Liver (tissue), 9 donors: ENCODE data around the gene SYCP1. TPM values are rescaled to one million over a fixed set of nuclear protein-coding genes. Genes with fewer than 3 reads are reported as not detected.

Experiments
- DNase-seq: peaks from one replicate; pipeline ENCODE4 v3.0.0-alpha.2; 2017; ENCODE audit warnings: low spot score
- H3K27ac ChIP-seq, 2 donors: one replicate each; pipeline ENCODE4 v1.7.0; 2013; ENCODE audit warnings: inconsistent platforms in 2 of 2, low read length in 2 of 2, control low read depth in 1 of 2, low read depth in 1 of 2, mild to moderate bottlenecking in 1 of 2
- H3K27me3 ChIP-seq, 4 donors: one replicate each; pipeline versions ENCODE4 v1.6.1 to v1.7.0; 2013; ENCODE audit warnings: low read length in 3 of 4, inconsistent platforms in 1 of 4, mild to moderate bottlenecking in 1 of 4, moderate library complexity in 1 of 4; ENCODE audit not compliant: control insufficient read depth in 4 of 4, insufficient read depth in 4 of 4
- H3K36me3 ChIP-seq, 4 donors: one replicate each; pipeline versions ENCODE4 v1.6.1 to v1.7.0; 2013; ENCODE audit warnings: low read length in 3 of 4, mild to moderate bottlenecking in 3 of 4, low read depth in 1 of 4, moderate library complexity in 1 of 4; ENCODE audit not compliant: control insufficient read depth in 4 of 4, insufficient read depth in 3 of 4
- H3K4me1 ChIP-seq, 4 donors: one replicate each; pipeline versions ENCODE4 v1.6.1 to v1.7.0; 2013; ENCODE audit warnings: low read length in 3 of 4, mild to moderate bottlenecking in 3 of 4, moderate library complexity in 1 of 4; ENCODE audit not compliant: control insufficient read depth in 4 of 4, insufficient read depth in 4 of 4
- H3K4me3 ChIP-seq, 3 donors: one replicate each; pipeline versions ENCODE4 v1.6.1 to v1.7.0; 2013; ENCODE audit warnings: low read length in 3 of 3, control low read depth in 1 of 3, low read depth in 1 of 3, mild to moderate bottlenecking in 1 of 3
- H3K9ac ChIP-seq, 2 donors: one replicate each; pipeline ENCODE4 v1.7.0; 2013; ENCODE audit warnings: low read length in 2 of 2, mild to moderate bottlenecking in 2 of 2, moderate library complexity in 2 of 2, control low read depth in 1 of 2, low read depth in 1 of 2
- H3K9me3 ChIP-seq, 4 donors: one replicate each; pipeline versions ENCODE4 v1.6.1 to v1.7.0; 2013; ENCODE audit warnings: low read length in 3 of 4; ENCODE audit not compliant: control insufficient read depth in 4 of 4
- CTCF ChIP-seq: fragments of 150-350 bp; IDR thresholded peaks from 2 replicates; pipeline ENCODE4 v1.5.1; 2017; ENCODE audit warnings: improper control_type of control experiment, low read depth, low read length; ENCODE audit not compliant: missing input control
- EGR1 ChIP-seq, 2 donors: IDR thresholded peaks; 2 replicates each; pipeline ENCODE4 v1.6.1; 2016 to 2018; ENCODE audit warnings: antibody characterized with exemption in 2 of 2, low read depth in 2 of 2
- FOXA1 ChIP-seq: IDR thresholded peaks from 2 replicates; pipeline ENCODE4 v1.6.1; 2016; ENCODE audit warnings: antibody characterized with exemption
- FOXA2 ChIP-seq: IDR thresholded peaks from 2 replicates; pipeline ENCODE4 v1.6.1; 2016; ENCODE audit warnings: antibody characterized with exemption
- GABPA ChIP-seq, 2 donors: IDR thresholded peaks in 1 of 2; conservative IDR thresholded peaks in 1 of 2; 2 replicates each; pipeline ENCODE4 v1.6.1; 2016; ENCODE audit warnings: antibody characterized with exemption in 2 of 2, mild to moderate bottlenecking in 1 of 2, moderate library complexity in 1 of 2
- HNF4A ChIP-seq, 2 donors: conservative IDR thresholded peaks; 2 replicates each; pipeline ENCODE4 v1.6.1; 2016; ENCODE audit warnings: antibody characterized with exemption in 2 of 2, mild to moderate bottlenecking in 2 of 2
- JUND ChIP-seq, 2 donors: IDR thresholded peaks; 2 replicates each; pipeline ENCODE4 v1.6.1; 2016; ENCODE audit warnings: antibody characterized with exemption in 2 of 2
- MAX ChIP-seq: IDR thresholded peaks from 2 replicates; pipeline ENCODE4 v1.6.1; 2016; ENCODE audit warnings: antibody characterized with exemption
- NR2F2 ChIP-seq: IDR thresholded peaks from 2 replicates; pipeline ENCODE4 v1.6.1; 2016; ENCODE audit warnings: antibody characterized with exemption
- REST ChIP-seq: IDR thresholded peaks from 2 replicates; pipeline ENCODE4 v1.6.1; 2016; ENCODE audit warnings: antibody characterized with exemption, mild to moderate bottlenecking
- RXRA ChIP-seq, 2 donors: IDR thresholded peaks; 2 replicates each; pipeline ENCODE4 v1.6.1; 2017 to 2018; ENCODE audit warnings: antibody characterized with exemption in 2 of 2, mild to moderate bottlenecking in 1 of 2
- SP1 ChIP-seq: IDR thresholded peaks from 2 replicates; pipeline ENCODE4 v1.6.1; 2018; ENCODE audit warnings: antibody characterized with exemption, mild to moderate bottlenecking
- TAF1 ChIP-seq: conservative IDR thresholded peaks from 2 replicates; pipeline ENCODE4 v1.6.1; 2016; ENCODE audit warnings: antibody characterized with exemption, mild to moderate bottlenecking
- YY1 ChIP-seq: IDR thresholded peaks from 2 replicates; pipeline ENCODE4 v1.6.1; 2016; ENCODE audit warnings: antibody characterized with exemption, mild to moderate bottlenecking
- ZBTB33 ChIP-seq: IDR thresholded peaks from 2 replicates; pipeline ENCODE4 v1.6.1; 2016; ENCODE audit warnings: antibody characterized with exemption
- WGBS: extraction: QIAGEN DNeasy Blood & Tissue Kit; methylation state at CpG from one replicate; pipeline ENCODE4 v1.1.7; 2013; 5-methylcytosine and 5-hydroxymethylcytosine counted together
- polyA plus RNA-seq, 2 donors: library from polyadenylated mRNA; stranded (reverse) in 1 of 2; unstranded in 1 of 2; fragments of 200-250 nt in 1 of 2; fragments of >200 nt in 1 of 2; fragmentation: Nextera tagmentation in 1 of 2; extraction: Ambion mirVana in 1 of 2; gene quantifications; one replicate each; pipeline versions ENCODE4 v1.2.1 to v1.2.3, GENCODE V29; 2013 to 2015
- total RNA-seq, 2 donors: library from RNA; depleted of rRNA; stranded (reverse); fragments of >200 nt; gene quantifications; one replicate each; pipeline ENCODE4 v1.2.3, GENCODE V29; 2014
- donor health status: healthy.
- donor health status: healthy.
- donor health status: healthy.
- donor health status: healthy.
- donor health status: healthy.

The SYCP1 gene
- total RNA-seq (under 1 TPM in 1 of 2 donors, not detected in 1; 0.89 TPM), polyA plus RNA-seq (not detected)

- H3K4me1 ChIP-seq = no peaks in the 10 kb centered on the region
- peaks cover 0 to 6% (median 1%) of the 10 kb centered on the region in 4 donors for H3K9me3 ChIP-seq
- H3K36me3 ChIP-seq = no peaks in the 10 kb centered on the region
- H3K9ac ChIP-seq = no peak within 1 kb of the TSS
- H3K27ac ChIP-seq = no peak within 1 kb of the TSS
- 33% methylated on average over 40 of the region's 40 CpGs for WGBS
- H3K4me3 ChIP-seq = peak within 1 kb of the TSS in 1 of 3 donors; percentile 11
- H3K27me3 ChIP-seq = peaks cover 0 to 8% (median 3%) of the 10 kb centered on the region in 4 donors
- peak; percentile 33 for TF ChIP-seq ZBTB33
- no peak for TF ChIP-seq REST
- no peak for DNase-seq
These were observed at the start of gene SYCP1 for GRCh38 chr1:114854693-114855320. Gene SYCP1, plus strand, starts transcription at chr1:114854863. Its CDS starts 602 bp downstream, at chr1:114855465.

- peaks cover 0 to 3% (median 0%) of the 10 kb centered on the region in 4 donors for H3K27me3 ChIP-seq
- DNase-seq = no peak
- no peaks in the 10 kb centered on the region for H3K36me3 ChIP-seq
- H3K4me3 ChIP-seq = no peak overlapping the region
- H3K4me1 ChIP-seq = no peaks in the 10 kb centered on the region
- 73% methylated on average over 3 of the region's 3 CpGs for whole genome bisulfite sequencing
- TF ChIP-seq JUND (IDR thresholded peaks at IDR 0.05) = no peak
- TF ChIP-seq REST = no peak
- no peak for TF ChIP-seq FOXA1
- no peak for TF ChIP-seq HNF4A (conservative IDR thresholded peaks at IDR 0.05)
- no peak for TF ChIP-seq RXRA (IDR thresholded peaks at IDR 0.05)
- no peak for TF ChIP-seq EGR1 (IDR thresholded peaks at IDR 0.05; ENCODE audit: low read depth in 2 of 2)
- TF ChIP-seq FOXA2 = no peak
- no peak for TF ChIP-seq MAX
- TF ChIP-seq NR2F2 = no peak
- TF ChIP-seq TAF1 = no peak
- no peak for TF ChIP-seq GABPA (IDR thresholded peaks at IDR 0.05 in 1 of 2, conservative IDR thresholded peaks at IDR 0.05 in 1 of 2)
- TF ChIP-seq YY1 = no peak
- TF ChIP-seq SP1 = no peak
- no peak for TF ChIP-seq CTCF
- no peak overlapping the region for H3K9ac ChIP-seq
- peaks cover 0 to 11% (median 0%) of the 10 kb centered on the region in 4 donors for H3K9me3 ChIP-seq
- H3K27ac ChIP-seq = no peak overlapping the region
These were observed 34.8 kb upstream of the SYCP1 start for GRCh38 chr1:114819869-114820268.
